Measurements from ENCODE around the gene WDR3. TPM values are rescaled to one million over a fixed set of nuclear protein-coding genes. Genes with fewer than 3 reads are reported as not detected.

WDR3 gene
- total and polyA plus RNA-seq, 2 donors (not counting 3 experiments of a cell fraction or from before 2014, with no cell fraction given), result 12.4 to 27.7 TPM

- dilution Hi-C loops (cut with MboI; ENCODE audit: extremely low pct_ligation_motif_present, low sequenced_read_pairs) (no loop called here), intact Hi-C loops (cut with micrococcal nuclease) (no loop called here)
- Histone ChIP-seq H3K4me1 (ENCODE audit: control insufficient read depth, extremely low read depth, insufficient read depth, low read length) (no peaks in the 10 kb centered on the region), H3K4me3 (replicated peaks in 1 of 3; ENCODE audit: insufficient read depth in 1 of 3, low read depth in 1 of 3, low read length in 3 of 3) (no peak overlapping the region), H3K4me2 (ENCODE audit: insufficient read depth, low read length) (no peak overlapping the region), H3K27ac (ENCODE audit: insufficient read depth, low read depth, low read length) (no peak overlapping the region), H2AFZ (ENCODE audit: low read depth, low read length) (no peak overlapping the region), H3K36me3 (ENCODE audit: control insufficient read depth in 2 of 2, extremely low read depth in 1 of 2, insufficient read depth in 2 of 2, low read length in 2 of 2) (no peaks in the 10 kb centered on the region), H3K9me1 (replicated peaks; ENCODE audit: control insufficient read depth, extremely low read depth, insufficient read depth, low read length) (no peaks in the 10 kb centered on the region), H3K27me3 (ENCODE audit: control insufficient read depth in 2 of 2, insufficient read depth in 2 of 2, low read length in 2 of 2) (peaks cover 0 to 3% of the 10 kb centered on the region in 2 experiments), H3K9me3 (replicated peaks; ENCODE audit: control insufficient read depth, insufficient read depth, low read length) (no peaks in the 10 kb centered on the region), H4K20me1 (replicated peaks; ENCODE audit: control insufficient read depth, extremely low read depth, insufficient read depth, low read length) (no peaks in the 10 kb centered on the region), H3K79me2 (ENCODE audit: control insufficient read depth, insufficient read depth, low read length) (no peaks in the 10 kb centered on the region), H3K9ac (replicated peaks; ENCODE audit: extremely low read depth, insufficient read depth, low read length) (no peak overlapping the region)
- no peak for DNase-seq (ENCODE audit: low read depth, low spot score)
- ChIA-PET CTCF (no interaction called here), POLR2A (no interaction called here)
- TF ChIP-seq POLR2AphosphoS5 (IDR thresholded peaks at IDR 0.05; ENCODE audit: insufficient read depth, low read depth, low read length) (no peak), MYC (IDR thresholded peaks at IDR 0.05; ENCODE audit: low read depth, low read length) (no peak), GATA2 (IDR thresholded peaks at IDR 0.05; ENCODE audit: insufficient read depth, insufficient read length, low read depth, low read length) (no peak), JUN (IDR thresholded peaks at IDR 0.05; ENCODE audit: borderline replicate concordance, insufficient read depth, insufficient read length, low read depth) (no peak), POLR2A (IDR thresholded peaks at IDR 0.05; ENCODE audit: low read depth, low read length) (no peak), MAX (IDR thresholded peaks at IDR 0.05; ENCODE audit: insufficient read depth, insufficient read length) (no peak), FOS (IDR thresholded peaks at IDR 0.05; ENCODE audit: borderline replicate concordance, insufficient read depth, low read length) (no peak), CTCF (IDR thresholded peaks at IDR 0.05; ENCODE audit: extremely low read depth in 1 of 2, insufficient read depth in 1 of 2, low read depth in 1 of 2, low read length in 2 of 2) (no peak), EZH2 (IDR thresholded peaks at IDR 0.05; ENCODE audit: borderline replicate concordance, low read depth, low read length, severe bottlenecking) (no peak)
- no peak for FAIRE-seq
- no TSS peak for BruUV-seq (replicated peaks)
Observed at GRCh38 chr1:117970252-117970651, 40.7 kb downstream of the WDR3 start.

Measured in endothelial cell of umbilical vein (primary cell).